GM19328 (cell line): Measurements from ENCODE around the gene CSNK2A2.

Source experiments
- ATAC-seq: cut with Tn5 transposase; IDR thresholded peaks from one replicate; pipeline ENCODE4 v1.9.1; 2021; ENCODE audit warnings: mild to moderate bottlenecking, moderate library complexity; ENCODE audit not compliant: unreplicated experiment

The CSNK2A2 gene

GRCh38 chr16:58116081-58116480 is 81.8 kb downstream of the CSNK2A2 start:
- no peak for ATAC-seq

GRCh38 chr16:58114827-58115825 is 82.8 kb downstream of the CSNK2A2 start:
- ATAC-seq = no peak

GRCh38 chr16:58111302-58111627 is 86.6 kb downstream of the CSNK2A2 start:
- no peak for ATAC-seq

DNA sequence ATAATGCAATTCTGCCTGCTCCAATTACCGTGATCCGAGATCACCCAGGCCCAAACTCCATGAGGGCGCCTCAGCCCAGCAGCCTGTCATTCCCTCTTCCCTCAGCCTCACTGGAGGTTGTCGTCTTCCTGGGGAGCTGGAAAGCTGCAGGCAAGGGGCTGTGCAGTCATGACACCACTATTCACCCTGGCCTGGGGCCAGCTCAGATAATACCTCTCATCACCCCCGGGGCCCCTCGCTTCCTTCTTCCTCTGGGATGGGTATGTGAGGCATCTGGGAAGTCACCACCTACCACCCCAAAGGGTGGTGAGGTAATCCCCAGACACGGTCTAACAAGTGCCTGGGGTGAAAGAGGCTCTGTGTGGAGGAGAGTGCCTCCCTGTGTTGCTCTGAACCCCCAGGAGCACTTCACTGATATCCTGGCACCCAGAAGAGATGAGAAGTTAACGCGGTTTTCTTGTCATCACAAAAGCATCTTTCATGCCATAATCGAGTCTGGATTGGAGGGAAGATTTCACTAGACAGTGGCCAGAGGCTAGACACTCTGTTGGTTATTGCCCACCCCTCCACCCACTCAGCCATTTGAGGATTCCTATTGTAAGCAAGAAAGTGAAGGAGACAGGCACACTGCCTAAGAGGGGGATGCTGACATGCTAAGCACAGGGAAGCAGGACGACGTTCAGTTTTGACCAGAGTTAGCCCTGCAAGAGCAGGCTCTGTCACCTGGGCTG is 87.2 kb downstream of the CSNK2A2 start:
- no peak for ATAC-seq

GRCh38 chr16:58109881-58110280 is 88.0 kb downstream of the CSNK2A2 start:
- no peak for ATAC-seq

- ATAC-seq = no peak
These were observed 88.6 kb downstream of the CSNK2A2 start for GRCh38 chr16:58109330-58109729.
